GM19438 (cell line): ENCODE data around the gene HYAL2.
"Not testable (repeated sequence)": the region's sequence is repeated elsewhere in the genome, so short reads cannot be mapped to it uniquely, and the experiment has no call there.

Source experiments
- ATAC-seq: cut with Tn5 transposase; IDR thresholded peaks from one replicate; pipeline ENCODE4 v1.9.1; 2021; ENCODE audit warnings: low read depth; ENCODE audit not compliant: unreplicated experiment

HYAL2 gene

GRCh38 chr3:50316657-50317242 is 5.8 kb downstream of the HYAL2 start:
- ATAC-seq = no peak

GRCh38 chr3:50314816-50315215 is 7.7 kb downstream of the HYAL2 start:
- no peak for ATAC-seq

- no peak for ATAC-seq
Measured at GRCh38 chr3:50314342-50314741, 8.2 kb downstream of the HYAL2 start.

- ATAC-seq = not testable (repeated sequence)
Measured at GRCh38 chr3:50312041-50312440, 10.5 kb downstream of the HYAL2 start.

- no peak for ATAC-seq
Measured at GRCh38 chr3:50304601-50305000, 17.9 kb downstream of the HYAL2 start.

DNA sequence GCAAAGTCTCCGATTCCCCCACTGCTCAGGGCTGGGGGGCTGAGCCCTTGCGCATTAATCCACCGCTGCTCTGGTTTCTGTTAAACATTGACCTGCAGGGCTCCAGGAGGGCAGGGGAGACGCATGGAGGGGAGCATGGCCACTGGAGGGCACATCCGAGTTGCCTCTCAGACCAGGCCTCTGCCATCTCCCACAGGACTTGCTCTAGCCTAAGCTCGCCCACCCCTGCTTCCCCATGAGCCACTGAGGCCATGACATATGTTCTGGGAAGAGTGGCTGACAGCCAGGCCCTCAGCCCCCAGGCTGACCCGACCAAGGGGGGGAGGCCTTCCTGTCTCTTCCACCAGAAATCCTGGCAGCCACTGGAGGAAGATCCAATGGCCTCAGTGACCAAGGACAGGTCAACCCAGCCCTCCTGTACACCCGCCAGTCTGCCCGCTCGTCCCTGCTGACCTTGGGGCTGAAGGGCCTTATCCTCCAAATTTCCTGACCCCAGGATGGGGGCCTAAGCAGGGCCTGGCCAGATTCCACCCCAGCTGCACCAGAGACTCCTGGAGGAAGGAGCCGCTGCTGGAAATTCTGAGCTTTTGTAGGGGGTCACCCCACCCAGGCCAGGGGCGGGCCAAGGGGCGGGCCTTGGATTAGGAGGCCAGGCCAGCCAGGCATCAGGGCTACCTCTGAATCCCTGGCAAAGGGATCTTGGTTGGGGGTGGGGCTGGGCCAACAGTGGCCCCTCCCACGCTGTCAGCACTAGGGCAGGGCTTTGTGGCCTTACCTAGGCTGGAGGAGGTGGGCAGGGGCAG is 19.3 kb downstream of the HYAL2 start, which contains the start of gene HYAL1:
Gene HYAL1 (minus strand): TSS at position 562 of the 803 bp plus-strand sequence. CDS start 618 bp downstream, outside the sequence.
- ATAC-seq = no peak

DNA sequence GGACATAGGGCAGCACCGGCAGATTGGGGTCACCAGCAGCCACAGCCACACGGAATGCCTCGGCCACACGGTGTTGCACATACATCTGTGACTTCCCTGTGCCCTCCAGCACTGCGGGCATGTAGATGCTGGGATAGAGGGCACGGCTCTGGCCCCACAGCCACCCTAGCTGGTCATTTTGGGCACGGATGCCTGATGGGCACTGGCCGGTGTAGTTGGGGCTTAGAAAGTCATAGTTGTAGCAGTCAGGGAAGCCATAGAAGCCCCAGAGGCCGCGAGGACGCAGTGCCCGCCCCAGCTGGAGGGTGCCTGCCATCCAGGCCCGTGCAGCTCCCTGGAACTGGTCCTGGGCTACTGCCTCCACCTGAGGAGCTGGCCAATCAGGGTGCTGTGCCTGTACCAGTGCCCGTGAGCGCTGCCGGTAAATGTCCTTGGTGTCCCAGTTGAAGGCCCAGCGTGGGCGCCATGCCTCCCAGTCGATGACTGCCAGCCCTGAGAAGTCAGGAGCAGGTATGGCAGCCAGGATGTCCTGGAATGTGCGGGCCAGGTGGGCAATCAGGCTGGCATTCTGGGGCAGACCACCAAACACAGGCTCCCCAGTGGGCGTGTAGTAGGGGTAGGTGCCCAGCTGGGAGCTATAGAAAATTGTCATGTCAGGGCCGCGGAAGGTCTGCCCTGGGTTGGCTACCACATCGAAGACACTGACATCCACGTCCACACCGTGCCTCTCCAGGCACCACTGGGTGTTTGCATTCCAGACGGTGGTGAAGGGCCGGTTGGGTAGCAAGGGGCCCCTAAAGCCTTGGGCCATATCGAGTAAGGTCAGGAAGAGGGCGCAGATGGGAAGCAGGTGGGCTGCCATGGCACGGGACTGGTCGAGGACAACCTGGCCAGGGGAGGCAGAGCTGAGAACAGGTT is 20.2 kb downstream of the HYAL2 start:
- ATAC-seq = no peak

GRCh38 chr3:50300681-50301254 is 21.8 kb downstream of the HYAL2 start:
- ATAC-seq = no peak

- no peak for ATAC-seq
Measured at GRCh38 chr3:50299929-50300680, 22.4 kb downstream of the HYAL2 start.

- no peak for ATAC-seq
Measured at GRCh38 chr3:50299638-50299928, 23.0 kb downstream of the HYAL2 start.

- ATAC-seq = peak; percentile 82
Measured at GRCh38 chr3:50298836-50299637, 23.5 kb downstream of the HYAL2 start, which contains the start of the genes HYAL3 and NAA80. HYAL3 (minus strand) TSS chr3:50299405; CDS start chr3:50295602, 3,803 bp downstream. NAA80 (minus strand) TSS chr3:50299405; CDS start chr3:50297463, 1,942 bp downstream.

DNA sequence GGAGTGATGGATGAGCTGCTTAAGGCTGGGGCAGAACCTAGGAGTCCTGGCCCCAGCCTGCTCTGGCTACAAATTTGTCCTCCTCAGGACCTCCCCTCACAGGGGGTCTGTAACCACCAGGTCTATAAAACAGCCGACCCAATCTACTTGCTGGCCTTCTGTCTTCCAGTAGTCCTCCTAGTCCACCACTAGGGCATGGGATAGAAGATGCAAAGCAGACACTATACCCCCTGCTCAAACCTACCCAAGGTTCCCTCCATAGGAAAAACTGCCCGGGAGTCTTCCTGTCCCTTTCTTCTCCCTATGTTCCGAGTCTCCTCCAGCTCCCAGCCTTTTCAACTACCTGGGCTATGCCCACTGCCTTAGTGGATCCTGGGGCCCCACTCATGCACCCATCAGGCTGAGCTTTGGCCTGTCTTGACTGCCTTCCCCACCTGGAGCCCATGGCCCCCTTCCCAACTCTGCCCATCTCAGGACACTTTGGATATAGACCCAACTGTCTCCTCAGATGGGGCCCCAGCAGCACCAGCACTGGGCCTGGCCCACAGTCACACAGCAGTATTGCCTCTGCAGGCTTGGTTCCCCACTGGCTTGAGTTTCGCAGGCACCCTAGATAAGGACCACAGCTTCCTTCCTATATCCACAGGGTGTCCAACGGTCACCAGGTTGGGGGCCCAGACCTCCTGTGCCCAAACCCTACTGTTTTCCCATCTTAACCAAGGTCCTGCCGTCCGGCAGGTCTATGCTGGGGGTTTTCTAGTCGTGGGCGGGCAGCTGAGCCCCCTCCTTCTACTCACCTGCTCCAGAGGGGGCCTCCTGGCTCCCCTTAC is 24.4 kb downstream of the HYAL2 start:
- no peak for ATAC-seq

- no peak for ATAC-seq
Measured at GRCh38 chr3:50297384-50297775, 25.2 kb downstream of the HYAL2 start.

DNA sequence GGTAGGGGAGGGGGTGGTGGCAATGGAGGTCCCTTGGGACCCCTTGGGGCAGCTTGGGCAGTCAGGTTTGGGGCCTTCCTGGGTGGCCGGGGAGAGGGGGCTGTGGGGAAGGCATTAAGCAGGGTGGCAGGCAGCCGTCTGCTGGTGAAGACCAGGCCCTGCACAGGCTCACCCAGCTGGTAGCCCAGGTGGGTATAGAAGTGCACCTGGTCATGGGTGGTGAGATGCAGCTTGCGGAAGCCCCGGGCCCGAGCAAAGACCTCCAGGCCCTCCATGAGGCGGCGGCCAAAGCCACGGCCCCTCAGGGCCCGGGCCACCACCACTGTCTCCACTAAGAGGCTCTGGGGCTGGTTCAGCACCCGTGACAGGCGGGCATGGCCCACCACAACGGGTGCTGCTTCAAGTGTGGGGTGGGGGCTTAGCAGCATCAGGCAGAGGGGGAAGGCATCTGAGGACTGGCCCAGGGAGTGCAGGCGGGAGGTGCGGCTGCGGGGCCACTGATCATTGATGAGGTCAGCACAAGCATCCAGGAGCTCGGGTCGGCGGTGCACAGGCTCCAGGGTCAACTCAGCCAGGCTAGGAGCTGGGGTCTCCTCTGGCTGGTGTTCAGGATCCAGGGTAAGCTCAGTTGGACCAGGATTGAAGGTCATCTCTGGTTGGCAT is 25.7 kb downstream of the HYAL2 start:
- no peak for ATAC-seq

- ATAC-seq = no peak
Measured at GRCh38 chr3:50295553-50296431, 26.8 kb downstream of the HYAL2 start.

DNA sequence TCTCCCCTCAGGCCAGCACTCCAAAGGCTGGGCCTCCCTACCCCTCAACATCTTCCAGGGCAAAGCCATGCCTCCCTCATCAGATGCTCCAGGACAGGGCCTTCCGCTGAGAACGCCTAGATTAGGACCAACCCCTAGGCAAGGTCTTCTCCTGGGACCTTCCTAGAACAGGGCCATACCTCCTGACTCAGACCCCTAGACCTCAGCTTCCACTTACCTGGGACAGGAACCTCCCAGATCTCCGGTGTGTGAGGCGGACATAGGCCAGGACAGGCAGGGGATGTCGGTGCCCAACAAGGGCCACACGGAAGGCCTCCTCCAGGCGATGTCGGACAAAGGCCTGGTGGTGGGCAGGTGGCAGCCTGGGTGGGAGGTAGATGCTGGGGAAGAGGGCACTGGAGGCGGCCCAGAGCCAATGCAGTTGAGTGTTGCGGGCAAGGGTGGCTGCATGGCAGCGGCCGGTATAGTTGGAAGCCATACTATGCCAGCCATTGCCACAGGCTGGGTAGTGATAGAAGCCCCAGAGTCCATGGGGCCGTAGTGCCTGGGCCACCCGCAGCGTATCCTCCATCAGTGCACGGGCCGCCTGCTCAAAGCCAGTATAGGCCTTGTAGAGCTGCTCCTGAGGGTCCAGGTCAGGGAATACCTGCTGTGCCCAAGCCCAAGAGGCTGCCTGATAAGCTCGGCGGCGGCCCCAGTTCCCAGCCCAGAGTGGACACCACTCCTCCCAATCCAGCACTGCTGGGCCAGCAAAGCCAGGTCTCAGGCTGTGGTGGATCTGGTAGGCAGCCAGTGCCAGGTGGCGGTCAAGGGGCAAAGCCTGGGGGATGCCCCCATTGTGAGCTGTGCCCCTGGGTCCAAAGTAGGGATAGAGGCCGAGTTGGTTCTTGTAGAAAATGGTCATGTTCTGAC is 27.8 kb downstream of the HYAL2 start:
- no peak for ATAC-seq
